SK-N-SH (cell line): ENCODE measurements around the gene ZSCAN18.

Experiments used
- CTCF ChIP-seq: fragments of 200-600 bp; sonication (generic); IDR thresholded peaks from 2 replicates; pipeline ENCODE4 v1.6.1; 2017; ENCODE audit warnings: antibody characterized with exemption, mild to moderate bottlenecking, moderate library complexity
- FOXM1 ChIP-seq: IDR thresholded peaks from 2 replicates; pipeline ENCODE4 v1.4.0; 2012; ENCODE audit warnings: low read depth, mild to moderate bottlenecking
- PBX3 ChIP-seq: IDR thresholded peaks from 2 replicates; pipeline ENCODE4; 2012
- RCOR1 ChIP-seq: fragments of 150-350 bp; IDR thresholded peaks from 2 replicates; pipeline ENCODE4 v1.6.1; 2017; ENCODE audit warnings: antibody characterized with exemption, low read length
- SIN3A ChIP-seq: IDR thresholded peaks from 2 replicates; pipeline ENCODE4 v1.6.1; 2012; ENCODE audit warnings: low read depth, mild to moderate bottlenecking, low read length, moderate library complexity, borderline replicate concordance
- YY1 ChIP-seq: IDR thresholded peaks from 2 replicates; pipeline ENCODE4 v1.4.0; 2012; ENCODE audit warnings: low read depth, mild to moderate bottlenecking

DNA sequence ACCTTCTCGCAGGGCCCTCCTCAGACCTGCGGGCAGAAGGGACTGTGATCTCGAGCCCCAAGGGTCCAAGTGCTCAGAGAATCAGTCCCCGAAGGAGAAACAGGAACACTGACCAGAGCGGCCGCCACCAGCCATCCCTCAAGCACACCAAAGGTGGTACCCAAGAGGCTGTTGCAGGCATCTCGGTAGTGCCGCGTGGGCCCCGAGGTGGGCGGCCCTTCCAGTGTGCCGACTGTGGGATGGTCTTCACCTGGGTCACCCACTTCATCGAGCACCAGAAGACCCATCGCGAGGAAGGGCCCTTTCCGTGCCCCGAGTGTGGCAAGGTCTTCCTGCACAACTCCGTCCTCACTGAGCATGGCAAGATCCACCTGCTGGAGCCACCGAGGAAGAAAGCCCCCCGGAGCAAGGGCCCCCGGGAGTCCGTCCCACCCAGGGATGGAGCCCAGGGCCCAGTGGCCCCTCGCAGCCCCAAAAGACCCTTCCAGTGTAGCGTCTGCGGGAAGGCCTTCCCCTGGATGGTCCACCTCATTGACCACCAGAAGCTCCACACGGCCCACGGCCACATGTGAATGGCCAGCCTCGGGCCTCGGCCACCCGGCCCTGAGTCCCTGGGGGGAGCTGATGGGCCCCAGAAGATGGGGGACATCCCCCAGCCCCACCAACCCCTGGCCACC, 44.4 kb downstream of the ZSCAN18 start:
- no peak for TF ChIP-seq RCOR1
- no peak for TF ChIP-seq CTCF
- no peak for TF ChIP-seq YY1
- TF ChIP-seq SIN3A, result no peak
- TF ChIP-seq FOXM1, result no peak
- TF ChIP-seq PBX3, result no peak
